D341Med (cell line): Measurements from ENCODE around the gene OVCH1.
"Not testable (repeated sequence)": the region's sequence is repeated elsewhere in the genome, so short reads cannot be mapped to it uniquely, and the experiment has no call there.

Source experiments
- DNase-seq: peaks from one replicate; pipeline ENCODE4 v3.0.0; 2012; ENCODE audit warnings: low spot score

Gene OVCH1

GRCh38 chr12:29405561-29405960, 91.9 kb downstream of the OVCH1 start:
- DNase-seq: no peak

- no peak for DNase-seq
Measured at GRCh38 chr12:29403991-29404390, 93.5 kb downstream of the OVCH1 start.

- no peak for DNase-seq
Measured at GRCh38 chr12:29402437-29402836, 95.0 kb downstream of the OVCH1 start.

GRCh38 chr12:29398495-29398894, 99.0 kb downstream of the OVCH1 start:
- DNase-seq: no peak

GRCh38 chr12:29396774-29397173, 100.7 kb downstream of the OVCH1 start:
- DNase-seq: no peak

GRCh38 chr12:29395356-29395755, 102.1 kb downstream of the OVCH1 start:
- no peak for DNase-seq

- not testable (repeated sequence) for DNase-seq
Measured at GRCh38 chr12:29390419-29390818, 107.1 kb downstream of the OVCH1 start.

GRCh38 chr12:29389295-29389919, 108.1 kb downstream of the OVCH1 start:
- no peak for DNase-seq

- DNase-seq: not testable (repeated sequence)
Measured at GRCh38 chr12:29386084-29386680, 111.3 kb downstream of the OVCH1 start.

GRCh38 chr12:29385194-29385593, 112.3 kb downstream of the OVCH1 start:
- not testable (repeated sequence) for DNase-seq

GRCh38 chr12:29382251-29382650, 115.2 kb downstream of the OVCH1 start:
- DNase-seq: no peak

- DNase-seq: peak; percentile 91
Measured at GRCh38 chr12:29380536-29381523, 116.7 kb downstream of the OVCH1 start, which contains the start of gene ERGIC2. Gene ERGIC2 (minus strand): TSS chr12:29381172. CDS start chr12:29371633, 9,539 bp downstream.
